Effector memory CD8-positive, alpha-beta T cell (primary cell): ENCODE results near the gene CD59.

ENCODE experiments used
- ATAC-seq: fragments of 150-1000 bp; cut with Tn5 transposase; replicated peaks from 2 replicates; pipeline ENCODE4 v1.10.0; 2021; ENCODE audit warnings: mild to moderate bottlenecking, moderate library complexity
- DNase-seq, 3 experiments: peaks; one replicate each; pipeline ENCODE4 v3.0.0; 2021
- H3K27ac Mint-ChIP-seq, 2 donors: one replicate each; pipeline ENCODE4 v1.8.0; 2022; ENCODE audit warnings: mild to moderate bottlenecking in 2 of 2, mixed read lengths in 2 of 2, moderate library complexity in 2 of 2
- H3K27me3 Mint-ChIP-seq, 2 donors: one replicate each; pipeline ENCODE4 v1.8.0; 2022; ENCODE audit warnings: mixed read lengths in 2 of 2
- H3K36me3 Mint-ChIP-seq: one replicate; pipeline ENCODE4 v1.8.0; 2022; ENCODE audit warnings: mild to moderate bottlenecking, moderate library complexity, mixed read lengths; ENCODE audit not compliant: insufficient read depth
- H3K4me1 Mint-ChIP-seq, 2 donors: one replicate each; pipeline ENCODE4 v1.8.0; 2022; ENCODE audit warnings: low read depth in 2 of 2, mixed read lengths in 2 of 2
- H3K4me3 Mint-ChIP-seq, 2 donors: one replicate each; pipeline ENCODE4 v1.8.0; 2022; ENCODE audit warnings: mild to moderate bottlenecking in 2 of 2, mixed read lengths in 2 of 2, moderate library complexity in 2 of 2
- H3K9me3 Mint-ChIP-seq, 2 donors: one replicate each; pipeline ENCODE4 v1.8.0; 2022; ENCODE audit warnings: mixed read lengths in 2 of 2

The CD59 gene

DNA sequence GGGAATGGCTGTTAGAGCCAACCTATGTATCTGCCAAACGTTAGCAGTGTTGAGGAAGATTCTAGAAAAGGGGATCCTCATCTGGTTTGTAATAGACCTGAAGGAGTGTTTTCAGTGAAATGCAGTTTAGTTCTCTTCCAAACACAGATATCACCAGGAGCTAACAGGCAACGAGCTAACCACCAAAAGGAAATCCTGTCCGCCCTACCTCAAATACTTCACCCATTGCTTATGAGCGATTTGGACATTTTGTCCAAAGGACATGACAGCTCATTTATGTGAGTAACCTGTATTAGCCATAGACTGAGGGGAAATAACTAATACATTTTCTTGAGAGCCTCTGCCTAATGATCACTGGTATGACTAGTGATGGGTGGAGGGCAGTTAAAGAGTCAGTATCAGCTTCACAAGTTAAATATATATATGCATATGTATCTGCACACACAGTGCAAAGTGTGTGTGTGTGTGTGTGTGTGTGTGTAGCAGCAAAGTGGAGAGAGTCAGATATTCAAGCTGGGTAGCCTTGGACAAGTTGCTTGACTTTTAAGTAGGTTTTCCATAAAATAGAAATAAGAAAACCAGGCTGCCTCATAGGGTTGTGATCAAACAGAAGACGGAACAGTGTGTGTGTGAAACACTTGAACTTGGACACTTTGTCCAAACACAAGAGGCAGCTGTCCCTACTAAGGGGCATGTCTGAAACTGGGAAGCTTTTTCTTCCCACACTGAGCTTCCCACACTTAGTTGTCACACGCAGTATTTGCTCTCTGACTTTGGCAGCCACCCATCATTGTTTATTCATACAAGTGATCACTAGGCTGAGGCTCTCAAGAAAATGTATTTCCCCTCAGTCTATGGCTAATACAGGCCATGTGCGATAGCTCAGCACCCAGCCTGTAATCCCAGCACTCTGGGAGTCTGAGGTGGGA is 34.7 kb downstream of the CD59 start:
- Mint-ChIP-seq H3K4me3 (peak overlapping the region; percentile 86 to 87), H3K9me3 (no peaks in the 10 kb centered on the region), H3K36me3 (peaks cover 13% of the 10 kb centered on the region), H3K4me1 (peaks cover 13% of the 10 kb centered on the region in 2 donors), H3K27ac (peak overlapping the region in 1 of 2 donors; percentile 87), H3K27me3 (peaks cover 18 to 22% of the 10 kb centered on the region in 2 donors)
- DNase-seq (no peak), ATAC-seq (no peak)

DNA sequence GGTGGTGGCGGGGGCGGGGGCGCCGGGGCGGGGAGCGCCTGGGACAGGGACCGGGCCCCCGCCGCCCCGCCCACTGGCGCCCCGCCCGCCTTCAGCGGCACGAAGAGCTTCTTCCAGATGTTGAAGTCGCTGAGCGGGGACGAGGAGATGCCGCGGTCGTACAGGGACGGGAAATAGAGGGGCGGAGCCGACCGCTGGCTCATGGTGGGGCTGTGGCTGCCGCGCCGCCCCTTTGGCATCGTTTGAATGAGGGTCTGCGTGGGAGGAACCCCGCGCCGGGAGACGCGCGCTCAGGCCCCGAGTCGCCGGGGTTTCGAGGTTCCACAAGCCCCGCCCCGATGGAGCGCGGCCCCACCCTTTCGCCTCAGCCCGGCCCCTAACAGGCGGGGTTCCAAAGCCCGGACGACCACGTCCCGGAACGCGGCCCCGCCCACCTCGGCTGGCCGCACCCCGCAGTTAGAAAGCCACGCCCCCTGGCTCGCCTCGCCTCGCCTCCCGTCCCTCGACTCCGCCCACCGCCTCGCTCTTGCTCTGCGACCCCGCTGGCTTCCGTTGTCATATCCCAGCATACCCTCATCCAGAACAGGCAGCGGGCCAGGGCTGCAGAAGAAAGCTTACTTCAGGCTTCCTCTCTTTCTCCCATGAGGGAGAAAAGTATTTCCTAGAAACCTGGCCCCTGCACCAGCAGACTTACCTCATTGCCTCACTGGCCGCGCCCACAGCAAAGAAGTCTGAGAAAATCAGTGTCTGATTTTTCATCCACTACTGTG is 35.5 kb downstream of the CD59 start, which contains the start of gene C11orf91:
Gene C11orf91 (minus strand): TSS at position 325 of the 770 bp plus-strand sequence. CDS start 86 bp downstream, at position 239.
- peaks cover 12 to 13% of the 10 kb centered on the region in 2 donors for H3K4me1 Mint-ChIP-seq

DNA sequence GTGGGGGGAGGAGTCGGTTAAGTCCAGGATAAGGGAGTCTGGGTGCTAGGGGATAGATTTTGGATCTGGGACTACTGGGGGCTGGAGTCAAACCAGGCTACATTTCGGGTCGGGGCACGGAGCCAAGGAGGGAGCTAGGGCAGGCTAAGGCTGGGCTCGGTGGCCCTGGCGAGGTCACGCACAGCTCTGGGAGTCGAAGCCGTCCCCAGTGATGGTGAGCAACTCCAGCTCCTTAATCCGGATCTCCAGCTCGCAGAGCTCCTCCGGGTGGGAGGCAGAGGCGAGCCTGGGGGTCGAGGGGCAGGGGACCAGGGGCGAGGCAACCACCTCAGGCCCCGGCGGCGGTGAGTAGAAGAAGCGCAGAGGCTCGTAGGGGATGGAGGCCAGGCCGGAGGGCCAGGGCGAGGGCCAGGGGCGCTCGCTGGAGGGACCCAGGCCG is 36.1 kb downstream of the CD59 start:
- H3K27ac Mint-ChIP-seq = no peak overlapping the region
- H3K4me1 Mint-ChIP-seq = peaks cover 12 to 13% of the 10 kb centered on the region in 2 donors
- DNase-seq = peak in 1 of 3 experiments; percentile 8
- no peak for ATAC-seq
- peaks cover 24 to 32% of the 10 kb centered on the region in 2 donors for H3K27me3 Mint-ChIP-seq
- no peaks in the 10 kb centered on the region for H3K9me3 Mint-ChIP-seq
- H3K4me3 Mint-ChIP-seq = peak overlapping the region; percentile 86 to 87
- H3K36me3 Mint-ChIP-seq = peaks cover 13% of the 10 kb centered on the region

More for the DNA sequence above, 35.5 kb downstream of the CD59 start, which contains the start of gene C11orf91:
- H3K27ac Mint-ChIP-seq = peak within 1 kb of the TSS in 1 of 2 donors; percentile 87
- peaks cover 13% of the 10 kb centered on the region for H3K36me3 Mint-ChIP-seq
- DNase-seq (peak; percentile 95 to 97 (median 95)), ATAC-seq (peak; percentile 94)
- peaks cover 24 to 30% of the 10 kb centered on the region in 2 donors for H3K27me3 Mint-ChIP-seq
- no peaks in the 10 kb centered on the region for H3K9me3 Mint-ChIP-seq
- H3K4me3 Mint-ChIP-seq = peak within 1 kb of the TSS; percentile 86 to 87

DNA sequence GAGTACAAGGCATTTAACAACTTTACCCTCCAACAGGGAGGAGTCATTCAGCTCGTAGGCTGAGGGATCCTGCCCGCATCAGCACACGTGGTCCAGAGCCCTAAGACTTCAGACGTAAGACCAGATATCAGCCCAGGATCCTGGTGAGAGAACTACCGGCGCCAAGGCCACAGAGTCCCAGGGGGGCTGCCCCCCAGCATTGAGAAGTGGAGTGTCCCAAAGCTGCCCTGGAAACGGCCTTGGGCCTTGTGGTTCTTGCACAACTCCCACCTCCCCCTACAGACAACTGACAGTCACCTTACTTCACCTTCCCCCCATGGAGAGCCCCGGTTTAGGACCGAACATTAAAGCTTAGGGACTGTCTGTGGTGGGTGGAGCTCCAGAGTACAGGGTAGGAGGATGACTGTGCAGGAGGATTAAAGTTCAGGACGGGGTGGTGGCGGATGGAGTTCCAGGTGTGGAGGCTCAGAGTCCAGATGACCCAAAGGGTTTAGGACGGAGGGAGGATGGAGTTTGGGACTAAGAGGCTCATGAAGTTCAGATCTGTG is 36.6 kb downstream of the CD59 start:
- ATAC-seq = no peak
- Mint-ChIP-seq H3K4me1 (peaks cover 12 to 13% of the 10 kb centered on the region in 2 donors), H3K9me3 (no peaks in the 10 kb centered on the region), H3K27ac (no peak overlapping the region), H3K27me3 (peaks cover 24 to 32% of the 10 kb centered on the region in 2 donors), H3K4me3 (peak overlapping the region; percentile 86 to 87), H3K36me3 (peaks cover 13% of the 10 kb centered on the region)
- DNase-seq = no peak

DNA sequence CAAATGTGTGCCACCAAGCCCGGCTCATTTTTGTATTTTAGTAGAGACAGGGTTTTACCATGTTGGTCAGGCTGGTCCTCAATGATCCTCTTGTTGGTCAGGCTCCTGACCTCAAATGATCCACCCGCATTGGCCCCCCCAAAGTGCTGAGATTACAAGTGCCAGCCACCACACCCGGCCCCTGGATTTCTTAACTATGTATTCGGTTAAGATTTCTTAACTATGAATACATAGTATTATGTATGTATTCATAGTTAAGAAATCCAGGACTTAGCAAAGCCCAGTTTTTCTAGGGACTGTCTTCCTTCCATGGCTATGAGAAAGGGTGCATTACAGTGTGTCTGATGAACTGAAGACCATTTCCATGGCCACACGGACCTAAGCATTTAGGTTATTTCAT is 37.3 kb downstream of the CD59 start:
- peaks cover 24 to 33% of the 10 kb centered on the region in 2 donors for H3K27me3 Mint-ChIP-seq
- no peak overlapping the region for H3K4me3 Mint-ChIP-seq
- ATAC-seq (no peak), DNase-seq (no peak)
- peaks cover 12 to 13% of the 10 kb centered on the region in 2 donors for H3K4me1 Mint-ChIP-seq
- H3K27ac Mint-ChIP-seq = no peak overlapping the region
- H3K36me3 Mint-ChIP-seq = peaks cover 13% of the 10 kb centered on the region
- H3K9me3 Mint-ChIP-seq = no peaks in the 10 kb centered on the region

DNA sequence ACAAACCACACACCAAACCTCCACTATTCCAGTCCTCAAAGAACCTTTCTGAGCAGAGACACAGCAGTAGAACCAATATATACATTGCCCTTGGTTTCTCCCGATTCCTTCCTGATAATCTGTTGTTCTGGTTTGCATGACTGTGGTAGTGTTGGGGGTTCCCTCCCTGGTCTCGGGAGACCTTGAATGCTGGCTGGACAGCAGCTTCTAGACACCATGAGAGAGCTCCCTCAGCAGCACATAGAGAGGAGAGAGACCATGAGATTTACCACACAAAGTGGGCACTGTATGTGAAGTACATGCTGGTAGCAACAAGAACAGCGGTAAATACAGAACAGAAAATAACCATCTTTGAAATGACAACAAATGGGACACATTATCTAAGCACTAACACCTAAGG is 38.2 kb downstream of the CD59 start:
- ATAC-seq = no peak
- no peak overlapping the region for H3K4me3 Mint-ChIP-seq

DNA sequence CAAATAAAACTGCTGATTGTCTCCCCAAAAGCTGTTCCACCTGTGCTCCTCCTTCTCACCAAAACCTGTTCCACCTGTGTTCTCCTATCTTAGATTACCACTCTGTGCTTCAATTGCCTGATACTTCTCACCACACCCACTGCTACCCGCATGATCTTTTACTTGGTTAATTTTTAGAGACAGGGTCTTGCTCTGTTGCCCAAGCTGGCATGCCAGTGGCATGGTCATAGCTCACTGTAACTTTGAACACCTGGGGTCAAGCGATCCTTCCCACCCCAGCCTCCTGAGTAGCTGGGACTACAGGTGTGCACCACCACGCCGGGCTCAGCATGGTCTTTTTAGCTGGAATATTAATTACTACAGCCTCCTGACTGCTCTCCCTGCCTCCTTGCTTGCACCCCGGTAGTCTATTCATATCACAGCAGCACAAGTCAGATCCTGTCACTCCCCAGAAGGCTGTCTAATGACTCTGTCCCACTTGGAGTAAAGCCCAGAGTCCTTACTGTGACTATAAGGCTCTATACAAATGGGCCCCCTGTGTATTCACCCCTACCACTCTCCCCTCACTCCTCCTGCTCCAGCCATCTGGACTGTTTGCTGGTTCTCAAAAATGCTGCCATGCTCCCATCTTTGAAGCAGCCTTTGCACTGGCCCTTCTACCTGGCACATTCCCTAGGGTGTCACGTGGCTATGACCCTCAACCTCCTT is 39.1 kb downstream of the CD59 start:
- Mint-ChIP-seq H3K36me3 (peaks cover 13% of the 10 kb centered on the region), H3K4me1 (peaks cover 12 to 13% of the 10 kb centered on the region in 2 donors), H3K27me3 (peaks cover 35 to 50% of the 10 kb centered on the region in 2 donors), H3K4me3 (no peak overlapping the region), H3K27ac (no peak overlapping the region), H3K9me3 (no peaks in the 10 kb centered on the region)
- no peak for ATAC-seq
- no peak for DNase-seq

More for the DNA sequence above, 38.2 kb downstream of the CD59 start:
- H3K36me3 Mint-ChIP-seq = peaks cover 13% of the 10 kb centered on the region
- peaks cover 12 to 13% of the 10 kb centered on the region in 2 donors for H3K4me1 Mint-ChIP-seq
- DNase-seq = no peak
- peaks cover 32 to 42% of the 10 kb centered on the region in 2 donors for H3K27me3 Mint-ChIP-seq
- H3K9me3 Mint-ChIP-seq = no peaks in the 10 kb centered on the region
- H3K27ac Mint-ChIP-seq = no peak overlapping the region

DNA sequence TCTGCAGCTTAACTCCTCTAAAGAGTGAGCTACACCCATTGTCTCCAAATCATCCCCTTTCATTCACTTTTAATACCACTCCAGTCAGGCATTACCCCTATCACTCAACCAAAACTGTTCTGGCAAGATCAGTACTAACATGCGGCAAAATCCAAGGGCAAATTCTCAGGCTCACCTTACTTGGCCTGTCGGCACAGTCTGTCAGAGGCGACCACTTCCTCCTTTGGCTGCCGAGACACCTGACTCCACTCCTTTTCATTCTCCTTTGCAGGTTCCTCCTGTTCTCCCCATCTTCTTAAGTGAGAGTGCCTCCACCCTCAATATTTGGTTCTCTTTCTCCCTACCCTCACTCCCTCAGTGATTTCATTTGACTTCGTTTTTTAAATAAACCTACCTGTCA is 39.8 kb downstream of the CD59 start:
- H3K4me1 Mint-ChIP-seq = peaks cover 12% of the 10 kb centered on the region in 2 donors
- ATAC-seq (no peak), DNase-seq (no peak)
- no peak overlapping the region for H3K4me3 Mint-ChIP-seq
- H3K36me3 Mint-ChIP-seq = peaks cover 13% of the 10 kb centered on the region
- no peaks in the 10 kb centered on the region for H3K9me3 Mint-ChIP-seq
- no peak overlapping the region for H3K27ac Mint-ChIP-seq
- peaks cover 35 to 53% of the 10 kb centered on the region in 2 donors for H3K27me3 Mint-ChIP-seq

DNA sequence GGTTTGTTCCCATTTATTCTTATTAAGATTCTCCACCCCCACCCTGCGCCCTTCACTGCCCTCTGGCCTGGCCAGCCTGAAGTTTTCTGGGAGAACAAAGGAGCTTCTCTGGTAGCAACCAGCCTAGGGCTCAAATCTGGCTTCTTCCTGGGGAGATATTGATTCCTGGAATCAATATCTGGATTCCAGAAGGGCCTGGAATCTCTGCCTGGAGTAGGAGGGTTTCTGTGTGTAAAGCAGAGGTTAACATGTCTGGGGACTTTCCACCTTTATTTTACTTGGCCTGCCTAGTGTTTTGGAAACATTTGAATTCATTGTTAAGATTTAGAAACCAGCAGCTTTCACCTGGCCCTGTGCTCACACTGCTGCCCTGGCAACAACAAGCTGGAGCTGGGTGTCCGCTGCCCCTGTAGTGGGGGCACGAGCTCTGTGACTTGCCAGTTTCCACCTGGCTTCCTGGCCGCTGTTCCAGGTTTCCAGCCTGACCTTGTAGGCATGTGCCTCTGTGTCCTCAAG is 41.1 kb downstream of the CD59 start:
- Mint-ChIP-seq H3K9me3 (no peaks in the 10 kb centered on the region), H3K36me3 (peaks cover 4% of the 10 kb centered on the region), H3K27me3 (peaks cover 38 to 63% of the 10 kb centered on the region in 2 donors), H3K4me1 (peaks cover 5 to 6% of the 10 kb centered on the region in 2 donors), H3K27ac (no peak overlapping the region), H3K4me3 (no peak overlapping the region)
- no peak for ATAC-seq
- no peak for DNase-seq

DNA sequence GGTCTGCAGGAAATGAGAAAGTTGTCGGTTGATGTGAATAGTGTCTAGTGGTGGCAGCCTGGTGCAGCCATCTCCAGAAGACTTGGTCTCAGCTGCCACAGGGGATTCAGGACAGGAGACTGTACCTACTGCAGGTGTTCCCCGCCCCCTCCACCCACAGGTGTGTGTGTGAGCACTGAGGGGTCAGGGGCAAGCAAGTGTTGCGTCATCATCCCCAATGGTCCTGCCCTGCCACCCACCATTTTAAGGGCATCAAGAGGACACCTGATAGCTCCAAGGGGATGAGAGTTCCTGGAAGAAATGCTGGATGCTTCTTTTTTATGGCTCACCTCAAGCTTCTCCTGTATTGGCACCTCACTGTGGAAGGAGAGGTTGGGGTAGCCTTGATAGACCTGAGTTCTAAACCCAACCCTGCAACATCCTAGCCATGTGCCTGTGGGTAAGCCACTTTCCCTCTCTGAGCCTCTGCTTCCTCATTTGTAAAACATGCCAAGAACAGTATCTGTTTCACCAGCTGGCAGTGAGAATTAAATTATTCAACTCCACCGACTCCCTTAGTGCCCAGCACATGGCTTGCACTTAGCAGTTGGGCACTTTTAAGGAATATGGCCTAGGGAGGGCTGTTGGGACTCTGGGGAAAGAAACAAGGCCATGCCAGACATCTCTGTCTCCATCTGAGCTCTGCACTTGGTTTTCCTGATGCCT is 41.7 kb downstream of the CD59 start:
- no peak overlapping the region for H3K27ac Mint-ChIP-seq
- no peaks in the 10 kb centered on the region for H3K9me3 Mint-ChIP-seq
- peaks cover 3% of the 10 kb centered on the region for H3K36me3 Mint-ChIP-seq
- no peak for DNase-seq
- ATAC-seq = no peak
- peaks cover 0 to 2% of the 10 kb centered on the region in 2 donors for H3K4me1 Mint-ChIP-seq
- peaks cover 41 to 58% of the 10 kb centered on the region in 2 donors for H3K27me3 Mint-ChIP-seq
- H3K4me3 Mint-ChIP-seq = no peak overlapping the region

DNA sequence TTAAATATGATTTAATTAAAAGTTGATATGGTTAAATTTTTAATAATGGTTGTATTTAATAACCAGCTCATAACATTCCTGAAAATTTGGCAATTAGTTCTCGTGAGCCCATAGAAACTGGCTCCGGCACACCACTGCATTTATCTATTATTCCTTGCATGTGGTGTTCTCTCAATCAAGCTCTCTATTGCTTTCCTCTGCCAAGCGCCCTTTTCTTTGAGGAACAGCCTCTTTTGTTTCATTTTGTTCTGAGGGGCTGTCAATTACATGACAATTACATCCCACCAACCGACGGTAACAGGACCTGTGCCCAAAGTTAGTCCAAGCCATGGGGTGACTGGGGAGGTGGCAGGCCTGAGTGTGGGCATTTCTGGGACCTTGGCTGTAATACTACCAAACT is 43.7 kb downstream of the CD59 start:
- DNase-seq = no peak
- Mint-ChIP-seq H3K4me1 (no peaks in the 10 kb centered on the region), H3K27me3 (peaks cover 42 to 61% of the 10 kb centered on the region in 2 donors), H3K27ac (no peak overlapping the region), H3K9me3 (no peaks in the 10 kb centered on the region), H3K36me3 (no peaks in the 10 kb centered on the region), H3K4me3 (no peak overlapping the region)
- no peak for ATAC-seq

DNA sequence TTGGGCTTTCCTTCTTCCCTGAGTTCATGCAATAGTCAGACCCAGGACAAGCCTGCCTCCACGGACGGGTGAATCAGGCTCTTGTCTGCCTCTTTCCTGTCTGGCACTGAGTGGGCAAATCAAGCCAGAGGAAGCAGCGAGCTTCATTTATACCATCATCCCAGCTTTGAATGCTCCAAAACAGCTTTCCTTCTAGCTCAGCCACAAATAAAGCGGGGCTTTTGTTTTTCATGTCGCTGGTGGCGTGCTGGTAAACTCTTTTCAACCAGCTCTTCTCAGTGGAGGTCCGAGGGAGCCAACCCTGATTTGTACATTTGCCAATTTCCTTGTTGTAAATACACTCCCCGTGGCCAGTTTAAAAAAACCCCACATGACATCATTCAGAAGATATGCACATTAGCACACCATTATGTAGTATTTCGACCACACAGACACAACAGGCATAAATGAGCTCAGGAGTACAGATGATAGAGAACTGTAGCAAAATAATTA is 44.2 kb downstream of the CD59 start:
- Mint-ChIP-seq H3K9me3 (peaks cover 0 to 2% of the 10 kb centered on the region in 2 donors), H3K36me3 (no peaks in the 10 kb centered on the region), H3K27ac (no peak overlapping the region), H3K27me3 (peaks cover 37 to 56% of the 10 kb centered on the region in 2 donors), H3K4me3 (no peak overlapping the region), H3K4me1 (no peaks in the 10 kb centered on the region)
- ATAC-seq (no peak), DNase-seq (no peak)
